ENCODE results near the gene PARD3.

PARD3 gene

GRCh38 chr10:34113504-34114225, 701.4 kb downstream of the PARD3 start:
- no peak for DNase-seq

GRCh38 chr10:34112171-34112782, 702.8 kb downstream of the PARD3 start:
- DNase-seq = peak; percentile 84

GRCh38 chr10:34111179-34111578, 703.9 kb downstream of the PARD3 start:
- DNase-seq = no peak

- peak; percentile 77 for DNase-seq
Measured at GRCh38 chr10:34109952-34110702, 705.0 kb downstream of the PARD3 start.

GRCh38 chr10:34109495-34109894, 705.6 kb downstream of the PARD3 start:
- no peak for DNase-seq

- DNase-seq = no peak
Measured at GRCh38 chr10:34107626-34108516, 707.2 kb downstream of the PARD3 start.

- DNase-seq = no peak
Measured at GRCh38 chr10:34106356-34106885, 708.7 kb downstream of the PARD3 start.

GRCh38 chr10:34104829-34105572, 710.1 kb downstream of the PARD3 start:
- no peak for DNase-seq

GRCh38 chr10:34102893-34103506, 712.1 kb downstream of the PARD3 start:
- DNase-seq = peak; percentile 92

GRCh38 chr10:34102237-34102673, 712.8 kb downstream of the PARD3 start:
- peak; percentile 83 for DNase-seq

- no peak for DNase-seq
Measured at GRCh38 chr10:34101001-34101400, 714.1 kb downstream of the PARD3 start.

- no peak for DNase-seq
Measured at GRCh38 chr10:34098821-34099567, 716.1 kb downstream of the PARD3 start.

- DNase-seq = no peak
Measured at GRCh38 chr10:34097682-34098081, 717.4 kb downstream of the PARD3 start.

- DNase-seq = no peak
Measured at GRCh38 chr10:34094961-34095360, 720.1 kb downstream of the PARD3 start.

- DNase-seq = no peak
Measured at GRCh38 chr10:34094146-34094696, 720.9 kb downstream of the PARD3 start.

GRCh38 chr10:34092891-34093290, 722.2 kb downstream of the PARD3 start:
- DNase-seq = peak; percentile 65

- no peak for DNase-seq
Measured at GRCh38 chr10:34091635-34092195, 723.4 kb downstream of the PARD3 start.

GRCh38 chr10:34089253-34089652, 725.8 kb downstream of the PARD3 start:
- DNase-seq = no peak

- no peak for DNase-seq
Measured at GRCh38 chr10:34088208-34088794, 726.8 kb downstream of the PARD3 start.

Measured in fibroblast of skin of abdomen (primary cell).